Medulla oblongata (tissue), 1 donor: ENCODE measurements around the gene ANKMY1.

Experiments used
- DNase-seq: peaks from one replicate; pipeline ENCODE4 v3.0.0-alpha.2; 2015; ENCODE audit errors: extremely low spot score

The ANKMY1 gene

GRCh38 chr2:240557808-240558207 lies at the start of gene ANKMY1:
ANKMY1 (minus strand) TSS chr2:240557988; CDS start chr2:240557335, 653 bp downstream.
- DNase-seq = peak; percentile 28

- no peak for DNase-seq
Observed at GRCh38 chr2:240605867-240606743, 48.3 kb upstream of the ANKMY1 start.

- DNase-seq = no peak
Observed at GRCh38 chr2:240604939-240605716, 47.3 kb upstream of the ANKMY1 start.

- peak; percentile 96 for DNase-seq
Observed at GRCh38 chr2:240604291-240604938, 46.6 kb upstream of the ANKMY1 start.

GRCh38 chr2:240603846-240604245 lies 46.1 kb upstream of the ANKMY1 start:
- DNase-seq = no peak

- no peak for DNase-seq
Observed at GRCh38 chr2:240603081-240603835, 45.5 kb upstream of the ANKMY1 start.

GRCh38 chr2:240602266-240603050 lies 44.7 kb upstream of the ANKMY1 start:
- no peak for DNase-seq

GRCh38 chr2:240601831-240602160 lies 44.0 kb upstream of the ANKMY1 start:
- no peak for DNase-seq

- no peak for DNase-seq
Observed at GRCh38 chr2:240601061-240601830, 43.5 kb upstream of the ANKMY1 start.

GRCh38 chr2:240600451-240600961 lies 42.7 kb upstream of the ANKMY1 start:
- no peak for DNase-seq

GRCh38 chr2:240599141-240599583 lies 41.4 kb upstream of the ANKMY1 start:
- DNase-seq = no peak

GRCh38 chr2:240598311-240598911 lies 40.6 kb upstream of the ANKMY1 start:
- no peak for DNase-seq

- DNase-seq = no peak
Observed at GRCh38 chr2:240597419-240598181, 39.8 kb upstream of the ANKMY1 start.

GRCh38 chr2:240597054-240597418 lies 39.2 kb upstream of the ANKMY1 start:
- DNase-seq = no peak

- peak; percentile 84 for DNase-seq
Observed at GRCh38 chr2:240596491-240596931, 38.7 kb upstream of the ANKMY1 start.

GRCh38 chr2:240596080-240596460 lies 38.3 kb upstream of the ANKMY1 start:
- no peak for DNase-seq

- DNase-seq = no peak
Observed at GRCh38 chr2:240595381-240596079, 37.7 kb upstream of the ANKMY1 start.
